GM21825 (cell line): ENCODE data around the gene CARHSP1.
"Not testable (repeated sequence)": the region's sequence is repeated elsewhere in the genome, so short reads cannot be mapped to it uniquely, and the experiment has no call there.

Experiments
- ATAC-seq: cut with Tn5 transposase; IDR thresholded peaks from one replicate; pipeline ENCODE4 v1.9.1; 2021; ENCODE audit warnings: mild to moderate bottlenecking, moderate library complexity; ENCODE audit not compliant: unreplicated experiment

The CARHSP1 gene

DNA sequence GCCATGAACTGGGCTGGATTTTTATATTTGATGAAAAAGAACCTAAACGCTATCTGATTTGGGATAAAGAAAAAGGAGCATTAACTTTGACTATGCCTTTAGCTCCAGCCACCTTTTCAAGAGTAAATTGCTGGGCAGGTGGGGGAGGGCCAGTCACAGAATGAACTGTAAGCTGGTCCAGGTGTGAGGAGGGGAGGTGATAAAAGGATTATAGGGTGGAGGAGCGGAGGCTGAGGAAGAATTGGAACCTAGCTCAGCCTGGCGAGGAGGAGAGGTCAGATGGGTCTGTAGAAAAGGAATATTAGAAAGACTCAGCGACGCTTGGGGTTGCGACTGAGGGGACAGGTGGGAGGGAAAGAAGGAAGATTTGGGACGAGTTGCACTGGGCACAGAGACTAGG is 32.0 kb downstream of the CARHSP1 start:
- ATAC-seq: not testable (repeated sequence)

DNA sequence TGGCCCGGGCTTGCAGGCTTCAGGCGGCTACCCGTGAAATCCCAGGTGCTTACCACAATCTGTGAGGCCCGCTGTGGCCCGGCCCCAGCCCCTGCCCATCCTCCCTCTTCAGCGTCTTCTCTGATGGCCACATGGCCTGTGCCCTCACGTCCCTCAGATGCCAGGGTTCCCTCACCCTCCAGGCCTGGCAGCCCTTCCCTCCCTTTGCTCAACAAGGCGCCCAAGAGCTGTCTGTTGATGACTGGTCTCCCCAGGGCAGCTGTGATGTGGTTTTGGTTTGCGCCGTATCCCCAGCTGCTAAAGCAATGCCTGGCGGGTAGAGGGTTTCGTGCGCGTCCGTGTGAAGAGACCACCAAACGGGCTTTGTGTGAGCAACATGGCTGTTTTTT is 36.1 kb downstream of the CARHSP1 start:
- ATAC-seq: no peak

DNA sequence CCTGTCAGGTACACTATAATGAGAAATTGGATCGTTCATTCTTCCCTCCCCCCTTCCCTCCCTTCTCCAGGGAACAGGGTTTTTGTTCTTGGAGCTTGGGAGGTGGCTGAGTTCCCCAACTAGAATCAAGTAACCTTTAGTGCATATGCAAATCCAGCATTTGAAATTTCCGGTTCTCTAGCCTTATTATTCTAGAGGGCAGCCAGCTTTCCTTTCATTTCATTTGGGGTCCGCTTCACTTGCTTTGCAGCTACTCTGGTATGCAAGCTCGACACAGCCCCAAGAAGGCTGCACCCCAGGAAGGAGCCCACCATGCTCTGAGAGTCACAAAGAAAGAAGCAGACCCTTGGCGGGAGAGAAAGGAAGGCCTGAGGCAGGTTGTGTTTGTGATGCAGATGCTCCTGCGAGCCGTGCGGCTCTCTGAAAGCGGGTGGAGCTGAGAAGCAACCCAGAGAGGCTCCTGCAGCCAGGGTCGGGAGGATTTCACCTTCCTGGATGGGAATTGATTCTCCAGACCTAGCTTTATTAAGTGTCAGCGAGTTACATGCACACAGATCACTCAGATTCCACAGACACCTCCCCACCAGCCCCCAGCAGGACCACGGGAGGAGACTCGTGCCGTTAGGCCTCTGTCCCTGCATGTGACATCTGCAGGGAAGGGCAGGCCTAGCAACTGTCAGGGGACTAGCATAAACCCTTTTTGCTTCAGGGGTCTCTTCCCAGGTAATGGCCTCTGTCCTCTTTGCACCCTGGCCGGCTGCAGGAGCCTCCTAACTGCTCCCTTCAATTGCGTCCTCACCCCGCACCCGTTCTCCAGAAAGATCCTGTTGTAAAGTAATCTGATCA is 36.7 kb downstream of the CARHSP1 start:
- ATAC-seq: no peak

DNA sequence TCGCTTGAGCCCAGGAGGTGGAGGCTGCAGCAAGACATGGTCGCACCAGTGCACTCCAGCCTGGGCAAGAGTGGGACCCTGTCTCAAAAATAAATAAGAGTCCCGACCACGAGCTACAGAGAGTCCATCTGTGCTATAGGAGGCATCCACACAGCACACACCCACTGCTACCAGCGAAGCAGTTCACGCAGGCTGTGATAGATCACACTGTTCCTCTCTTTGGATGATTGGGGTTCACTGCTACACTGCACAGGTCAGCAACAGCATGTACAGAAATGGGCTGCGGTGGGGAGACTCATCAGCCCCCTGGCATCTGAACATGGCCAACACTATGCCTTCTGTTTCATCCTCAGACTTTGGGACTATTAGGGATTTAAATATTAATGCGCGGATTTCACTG is 37.4 kb downstream of the CARHSP1 start:
- ATAC-seq: no peak

DNA sequence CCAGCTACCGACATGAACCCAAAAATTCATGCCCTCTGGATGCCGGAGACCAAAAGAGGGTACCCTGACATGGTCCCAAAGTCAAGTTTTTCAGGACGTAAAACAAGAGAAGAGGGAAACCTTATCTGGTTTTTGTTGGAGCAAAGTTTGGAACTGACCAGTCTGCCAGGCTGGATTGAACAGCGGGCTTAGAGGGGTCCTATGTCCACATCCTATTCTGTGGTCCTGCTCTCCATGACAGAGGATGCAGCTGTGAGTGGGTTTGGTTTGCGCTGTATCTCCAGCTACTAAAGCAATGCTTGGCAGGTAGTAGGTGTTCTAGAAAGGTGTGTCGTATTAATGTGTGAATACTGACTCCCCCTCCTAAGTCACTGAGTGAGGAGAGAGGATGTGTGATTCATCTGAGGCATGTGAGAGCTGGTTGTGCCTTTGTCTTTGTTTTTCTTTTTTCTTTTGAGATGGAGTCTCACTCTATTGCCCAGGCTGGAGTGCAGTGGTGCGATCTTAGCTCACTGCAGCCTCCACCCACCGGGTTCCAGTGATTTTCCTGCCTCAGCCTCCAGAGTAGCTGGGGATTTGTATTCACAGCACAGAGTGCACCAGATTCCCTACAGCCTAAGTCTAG is 40.2 kb downstream of the CARHSP1 start:
- no peak for ATAC-seq

DNA sequence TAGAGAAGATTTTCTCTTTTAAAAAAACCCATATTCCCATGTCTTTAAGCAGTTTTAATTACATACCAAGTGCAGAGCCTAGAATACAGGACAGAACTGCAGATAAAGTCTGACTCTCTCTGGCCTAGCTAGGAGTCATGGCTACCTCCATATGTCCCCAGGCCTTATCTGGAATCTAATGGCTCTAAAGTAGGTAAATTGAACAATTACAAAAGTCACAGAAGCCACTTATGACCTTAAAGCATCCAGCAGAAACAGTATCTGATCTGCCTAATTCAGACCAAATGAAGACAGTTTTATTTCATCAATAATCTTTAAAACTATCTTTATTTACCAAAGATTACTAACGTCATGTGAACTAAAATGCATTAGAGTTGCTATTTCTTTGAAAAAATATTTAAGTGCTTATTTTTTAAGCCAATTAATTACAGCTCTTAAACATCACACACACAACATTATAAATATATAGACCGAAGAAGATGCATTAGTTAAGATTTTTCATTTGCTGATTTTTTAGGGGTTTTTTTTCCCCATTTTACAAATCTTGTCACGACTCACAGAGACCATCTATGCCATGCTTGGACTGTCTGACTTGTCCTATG is 42.4 kb downstream of the CARHSP1 start:
- no peak for ATAC-seq

DNA sequence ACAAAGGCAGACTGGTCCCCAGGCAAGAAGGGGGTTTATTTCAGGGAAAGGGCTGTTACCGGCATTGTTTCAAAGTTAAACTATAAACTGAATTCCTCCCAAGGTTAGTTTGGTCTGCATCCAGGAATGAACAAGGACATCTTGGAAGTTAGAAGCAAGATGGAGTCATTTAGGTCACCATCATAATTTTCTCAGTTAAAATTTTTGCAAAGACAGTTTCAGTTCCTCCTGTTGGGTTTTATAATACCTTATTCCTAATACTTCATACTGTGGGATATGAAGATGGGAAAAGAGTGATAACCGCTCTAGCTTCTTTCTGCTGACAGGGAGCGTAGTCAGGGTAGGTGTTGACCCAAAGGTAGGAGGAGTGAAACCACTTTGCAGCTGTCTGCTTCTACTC is 46.4 kb downstream of the CARHSP1 start:
- no peak for ATAC-seq

DNA sequence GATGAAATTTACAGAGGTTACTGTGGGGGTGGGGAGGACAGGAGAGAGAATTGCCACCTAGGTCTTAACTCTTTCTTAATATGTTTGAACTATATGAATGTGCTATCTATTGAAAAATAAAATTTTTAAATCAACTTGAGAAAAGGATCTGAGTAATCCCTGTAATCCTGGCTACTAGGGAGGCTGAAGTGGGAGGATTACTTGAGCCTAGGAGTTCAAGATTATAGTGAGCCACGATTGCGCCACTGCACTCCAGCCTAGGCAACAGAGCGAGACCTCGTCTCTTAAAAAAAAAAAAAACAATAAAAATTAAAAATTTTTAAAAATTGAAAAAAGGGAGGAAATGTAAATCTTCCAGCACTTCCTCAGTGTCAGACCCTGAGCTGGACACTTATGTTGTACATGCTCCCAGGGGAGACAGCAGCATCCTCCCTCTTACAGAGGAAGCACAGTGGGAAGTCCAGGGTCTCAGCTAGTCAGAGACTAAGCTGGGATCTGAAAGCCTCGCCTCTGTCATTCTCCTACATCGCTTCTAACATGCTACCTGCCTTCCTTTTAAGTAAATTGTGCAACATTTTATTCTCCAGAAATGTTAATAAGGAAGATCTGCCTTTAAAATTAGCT is 49.3 kb downstream of the CARHSP1 start:
- no peak for ATAC-seq

DNA sequence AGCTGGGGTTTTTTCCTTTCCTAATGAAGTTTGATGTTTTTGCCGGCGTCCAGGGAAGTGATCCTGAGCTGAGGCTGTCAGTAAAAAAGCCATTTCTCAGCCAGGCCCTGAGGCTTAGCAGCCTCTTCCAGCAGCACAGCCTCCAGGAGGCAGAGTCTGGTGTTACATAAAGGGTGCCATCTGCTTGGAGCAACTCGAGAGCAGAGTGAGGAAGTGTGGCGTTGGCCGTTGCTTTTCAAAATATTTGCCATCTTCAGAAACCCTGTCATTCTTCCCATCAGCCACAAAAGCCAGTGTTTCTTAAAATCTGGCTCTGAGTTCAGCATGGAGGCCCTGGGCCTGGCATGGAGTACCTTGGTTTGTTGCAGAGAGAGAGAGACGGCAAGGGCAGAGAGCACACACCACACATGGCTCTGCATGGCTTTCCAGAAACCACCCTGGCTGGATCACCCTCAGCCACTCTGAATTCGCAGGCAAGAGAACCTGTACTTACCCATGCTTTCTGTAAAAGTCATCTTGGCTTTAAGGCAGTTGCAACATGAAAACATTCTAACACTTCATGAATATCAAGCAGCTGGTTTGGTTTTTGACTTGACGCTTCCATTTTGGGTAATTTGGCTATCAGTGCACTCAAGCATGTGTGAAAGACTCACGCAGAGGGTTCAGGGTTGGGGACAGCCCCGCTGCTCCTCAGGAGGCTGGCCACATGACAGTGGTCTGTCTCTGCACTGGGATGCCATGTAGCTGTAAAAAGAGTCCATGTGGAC is 50.1 kb downstream of the CARHSP1 start:
- peak; percentile 89 for ATAC-seq

DNA sequence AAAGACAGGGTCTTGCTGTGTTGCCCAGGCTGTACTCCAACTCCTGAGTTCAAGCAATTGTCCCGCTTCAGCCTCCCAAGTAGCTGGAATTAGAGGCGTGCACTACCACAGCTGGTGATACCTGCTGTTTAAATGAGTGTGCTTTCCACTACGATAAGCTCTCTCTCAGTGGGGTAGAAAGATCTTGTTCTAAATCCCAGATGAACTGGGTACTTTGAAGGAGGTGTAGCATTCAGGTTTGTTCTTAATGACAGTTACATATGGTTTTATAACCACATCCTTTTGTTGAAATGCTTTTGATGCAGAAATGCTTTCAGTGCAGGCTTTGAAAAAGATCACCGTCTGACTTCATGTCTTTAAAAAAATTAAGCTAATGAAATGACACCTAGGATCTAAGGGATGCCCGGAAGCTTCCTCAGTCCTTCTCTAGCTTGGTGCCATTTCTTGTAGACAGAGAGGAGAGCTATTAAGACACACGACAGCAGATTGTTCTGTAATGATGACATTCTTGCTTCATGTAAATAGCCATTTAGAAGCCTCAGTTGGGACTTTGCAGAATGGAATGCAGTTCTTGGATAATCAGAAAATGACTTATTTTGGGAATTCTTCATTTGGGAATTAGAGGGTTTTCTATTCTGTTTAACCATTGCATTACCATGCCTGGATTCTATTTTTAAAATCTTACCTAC is 51.7 kb downstream of the CARHSP1 start:
- no peak for ATAC-seq

DNA sequence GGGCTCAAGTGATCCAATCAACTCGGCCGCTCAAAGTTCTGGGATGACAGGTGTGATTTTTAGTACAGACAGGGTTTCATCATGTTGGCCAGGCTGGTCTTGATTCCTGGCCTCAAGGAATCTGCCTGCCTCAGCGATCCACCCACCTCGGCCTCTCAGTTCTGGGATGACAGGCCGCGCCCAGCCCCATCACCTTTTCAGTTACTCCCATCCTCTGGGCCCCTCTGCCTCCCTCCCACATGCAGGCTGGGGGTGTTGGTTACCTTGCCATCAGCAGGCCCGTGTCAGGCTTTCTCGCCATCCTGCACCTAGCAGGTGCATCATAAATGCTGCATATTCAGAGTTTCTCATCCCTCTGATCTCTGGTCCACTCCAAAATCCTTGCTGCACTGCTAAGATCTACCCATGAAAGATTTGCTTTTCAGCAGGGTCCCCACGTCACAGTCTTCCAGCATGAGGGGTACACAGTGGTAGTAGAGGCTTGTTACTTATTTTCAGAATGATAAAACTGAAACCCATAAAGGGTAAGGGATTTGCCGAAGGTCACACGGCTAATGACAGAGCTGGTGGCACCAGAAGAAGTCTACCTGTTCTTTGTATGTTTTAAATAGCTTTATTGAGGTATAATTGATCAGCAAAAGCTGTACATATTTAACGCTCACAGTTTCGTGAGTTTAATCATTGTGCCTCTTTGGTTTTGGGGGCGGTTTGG is 54.6 kb downstream of the CARHSP1 start:
- ATAC-seq: no peak

DNA sequence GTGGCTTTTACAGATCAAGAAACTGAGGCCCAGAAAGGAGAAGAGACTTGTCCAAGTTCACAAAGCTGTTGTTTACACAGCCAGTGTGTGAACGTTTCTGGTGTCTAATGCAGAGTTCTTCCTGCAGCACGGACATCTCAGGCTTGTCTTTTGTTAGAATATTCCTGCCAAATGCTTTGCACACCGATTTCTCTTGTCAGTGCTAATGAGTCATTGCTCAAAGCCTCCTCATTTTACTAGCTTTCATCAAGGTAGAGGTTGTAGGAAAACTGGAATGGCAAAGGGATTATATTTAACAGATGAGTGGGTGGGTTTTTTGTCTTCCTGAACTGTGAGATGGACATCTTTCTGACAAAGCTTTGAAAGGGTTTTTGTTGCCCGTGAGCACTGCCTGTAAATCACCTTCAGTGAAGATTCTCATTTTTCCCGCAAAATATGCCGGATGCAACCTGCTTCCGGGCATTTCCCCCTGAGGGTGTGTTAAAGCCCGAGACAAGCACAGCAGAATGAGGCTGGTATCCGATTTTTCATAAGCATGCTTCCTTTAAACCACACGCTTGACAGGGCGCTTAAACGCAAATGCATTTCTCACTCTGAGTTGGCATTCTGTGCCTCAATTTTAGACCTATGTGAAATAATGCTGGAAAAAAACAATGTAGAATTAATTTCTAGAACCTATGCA is 56.5 kb downstream of the CARHSP1 start:
- ATAC-seq: no peak

DNA sequence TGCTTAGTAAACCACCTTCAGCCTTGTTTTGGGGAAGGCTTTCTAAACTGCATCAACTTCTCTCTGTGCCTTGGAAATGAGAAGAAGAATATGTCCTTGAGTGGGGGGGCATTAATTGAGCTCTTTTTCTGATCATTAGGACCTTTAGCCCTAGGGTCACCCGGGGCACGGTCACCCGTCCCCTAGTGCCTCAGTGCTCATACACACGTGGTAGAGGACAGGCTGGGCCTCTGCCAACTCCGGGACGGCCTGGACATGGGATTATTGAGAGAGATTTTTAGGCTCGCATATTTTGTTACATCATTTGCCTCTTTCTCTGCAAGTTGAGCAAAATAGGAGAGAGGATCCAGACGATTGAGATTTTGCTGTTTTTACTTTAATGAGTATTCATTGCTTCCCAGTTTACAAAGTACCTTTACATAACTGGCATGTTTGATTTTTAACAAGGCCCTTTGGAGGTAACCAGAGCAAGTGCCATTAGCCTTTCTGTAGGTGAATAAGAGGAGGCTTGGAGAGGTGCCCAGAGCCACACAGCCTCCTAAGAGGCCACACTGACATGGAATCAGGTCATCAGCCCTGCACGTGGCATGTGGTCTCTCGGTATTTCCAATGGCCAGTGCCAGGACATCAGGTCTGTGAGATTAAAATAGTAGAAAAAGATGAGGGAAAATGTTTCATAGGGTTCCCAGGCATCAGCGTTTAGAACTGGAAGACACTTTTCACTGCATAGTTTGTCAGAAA is 60.0 kb downstream of the CARHSP1 start:
- ATAC-seq: no peak

DNA sequence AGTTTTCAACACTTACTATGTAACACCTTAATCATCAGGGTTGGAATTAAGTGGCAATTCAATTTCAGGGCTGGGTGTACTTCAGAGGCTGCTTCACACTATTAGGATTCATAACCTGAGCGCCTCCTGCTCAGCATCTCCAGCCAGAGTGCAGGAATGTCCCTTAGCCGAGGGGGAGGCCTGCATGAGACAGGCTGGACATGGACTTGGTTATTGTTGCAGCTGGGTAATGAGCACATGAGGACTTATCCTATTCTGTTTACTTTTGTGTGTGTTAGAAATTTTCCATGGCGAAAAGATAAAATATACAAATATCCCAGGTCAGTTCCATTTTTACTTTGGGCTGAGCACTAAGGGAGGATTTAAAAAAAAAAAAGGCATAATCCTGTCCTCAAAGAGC is 60.8 kb downstream of the CARHSP1 start:
- no peak for ATAC-seq

DNA sequence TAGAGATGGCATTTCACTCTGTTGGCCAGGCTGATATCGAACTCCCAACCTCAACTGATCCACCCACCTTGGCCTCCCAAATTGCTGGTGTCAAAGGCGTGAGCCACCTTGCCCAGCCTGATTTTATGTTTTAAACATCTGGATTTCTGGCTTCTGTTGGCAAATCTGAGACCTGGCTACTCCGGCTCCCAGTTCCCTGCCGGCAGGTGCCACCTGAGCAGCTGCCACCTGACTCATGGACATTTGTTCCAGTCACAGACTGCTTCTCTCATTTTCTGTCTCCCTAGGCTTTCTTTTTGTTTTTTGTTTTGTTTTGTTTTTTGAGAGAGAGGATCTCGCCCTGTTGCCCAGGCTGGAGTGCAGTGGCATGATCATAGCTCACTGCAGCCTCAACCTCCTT is 61.6 kb downstream of the CARHSP1 start:
- ATAC-seq: no peak

DNA sequence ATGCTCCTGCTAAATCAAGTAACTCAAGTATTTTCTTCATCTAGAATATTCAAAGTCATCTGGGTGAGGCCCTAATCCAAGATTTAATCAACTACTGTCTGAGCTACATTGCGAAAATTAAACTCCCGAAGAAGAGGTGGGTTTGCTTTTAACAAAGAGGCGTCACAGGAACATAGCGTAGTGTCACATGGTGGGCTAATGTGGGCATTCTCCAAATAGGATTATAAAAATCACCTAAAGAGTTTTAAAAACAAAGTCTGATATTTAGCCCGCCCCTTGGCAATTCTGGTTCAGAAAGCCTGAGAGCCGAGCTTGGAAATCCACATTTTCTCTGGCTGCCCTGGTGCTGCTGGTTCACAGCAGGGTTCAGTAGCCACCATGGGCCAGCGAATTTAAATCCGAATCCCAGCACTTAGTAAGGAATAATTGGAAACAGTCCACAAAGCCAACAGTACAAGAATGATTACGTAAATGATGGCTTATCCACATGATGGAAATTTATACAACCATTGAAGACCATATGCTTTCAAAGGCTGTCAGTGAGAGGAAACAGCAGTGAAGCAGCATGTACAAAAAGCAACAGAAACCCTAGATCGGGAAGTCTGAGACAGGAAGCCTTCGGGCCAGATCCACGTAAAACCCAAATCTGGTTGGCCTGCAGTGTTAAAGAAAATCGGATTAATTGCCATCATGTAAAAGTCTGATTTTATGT is 62.4 kb downstream of the CARHSP1 start:
- no peak for ATAC-seq

DNA sequence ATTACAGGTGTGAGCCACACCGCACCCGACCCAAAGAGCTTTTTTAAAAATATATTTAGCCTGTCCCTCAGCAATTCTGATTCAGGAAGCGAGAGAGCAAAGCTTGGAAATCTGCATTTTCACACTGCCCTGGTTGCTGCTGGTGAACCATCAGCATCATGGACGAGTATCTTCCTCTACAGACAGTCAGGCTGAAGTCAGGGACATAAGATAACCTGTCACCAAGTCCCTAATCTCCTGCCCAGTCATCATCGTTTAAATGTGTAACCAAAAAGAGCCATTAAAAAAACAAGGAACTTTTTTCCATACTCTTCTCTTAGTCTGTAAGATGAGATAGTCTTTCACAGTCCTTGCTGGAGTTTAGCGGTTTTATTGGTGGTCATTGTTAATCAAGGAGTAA is 64.5 kb downstream of the CARHSP1 start:
- ATAC-seq: no peak

DNA sequence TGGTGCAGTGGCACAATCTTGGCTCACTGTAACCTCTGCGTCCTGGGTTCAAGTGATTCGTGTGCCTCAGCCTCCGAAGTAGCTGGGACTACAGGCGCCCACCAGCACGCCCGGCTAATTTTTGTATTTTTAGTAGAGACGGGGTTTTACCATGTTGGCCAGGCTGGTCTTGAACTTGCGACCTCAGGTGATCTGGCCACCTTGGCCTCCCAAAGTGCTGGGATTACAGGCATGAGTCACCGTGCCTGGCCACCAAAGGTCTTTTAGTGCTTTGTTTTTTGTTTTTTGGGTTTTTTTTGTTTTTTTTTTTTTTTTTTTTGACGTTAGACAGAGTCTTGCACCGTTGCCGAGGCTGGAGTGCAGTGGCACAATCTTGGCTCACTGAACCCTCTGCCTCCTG is 65.1 kb downstream of the CARHSP1 start:
- ATAC-seq: not testable (repeated sequence)
